Testis (tissue), 2 donors: ENCODE data around the gene ZCCHC7.

Source experiments
- POLR2A ChIP-seq: fragments of 450-650 bp; IDR thresholded peaks from one replicate; pipeline ENCODE4 v1.6.1; 2017; ENCODE audit warnings: antibody characterized with exemption, mild to moderate bottlenecking, moderate library complexity
- TF ChIP-seq, protein P1 (sequence below), 3 experiments: fragments of 450-650 bp in 2 of 3; fragments of 200-600 bp in 1 of 3; sonication (generic) in 1 of 3; IDR thresholded peaks; one replicate each; pipeline ENCODE4 v1.5.1; 2016 to 2019; ENCODE audit warnings: antibody characterized with exemption in 3 of 3, mild to moderate bottlenecking in 2 of 3, moderate library complexity in 1 of 3

DNA sequence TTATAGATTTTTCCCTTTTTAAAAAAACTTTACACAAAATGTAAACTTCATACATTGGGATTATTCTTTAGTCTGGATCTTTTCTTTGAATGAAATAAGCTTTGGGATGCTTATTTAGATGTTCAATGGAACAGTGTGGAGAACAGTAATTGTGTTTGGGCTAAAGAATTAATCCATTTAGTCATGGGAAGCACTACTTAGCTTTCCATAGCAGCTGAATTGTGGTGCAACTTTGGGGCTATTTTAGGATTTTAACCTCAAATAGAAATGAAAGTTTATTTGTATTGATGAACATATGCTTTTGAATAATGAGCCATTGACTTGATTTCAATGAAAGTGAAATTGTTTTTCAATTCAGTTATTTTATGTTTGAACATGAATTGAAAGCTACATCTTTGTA lies 72.4 kb downstream of the ZCCHC7 start:
- no peak for TF ChIP-seq POLR2A
- TF ChIP-seq, protein P1, sequence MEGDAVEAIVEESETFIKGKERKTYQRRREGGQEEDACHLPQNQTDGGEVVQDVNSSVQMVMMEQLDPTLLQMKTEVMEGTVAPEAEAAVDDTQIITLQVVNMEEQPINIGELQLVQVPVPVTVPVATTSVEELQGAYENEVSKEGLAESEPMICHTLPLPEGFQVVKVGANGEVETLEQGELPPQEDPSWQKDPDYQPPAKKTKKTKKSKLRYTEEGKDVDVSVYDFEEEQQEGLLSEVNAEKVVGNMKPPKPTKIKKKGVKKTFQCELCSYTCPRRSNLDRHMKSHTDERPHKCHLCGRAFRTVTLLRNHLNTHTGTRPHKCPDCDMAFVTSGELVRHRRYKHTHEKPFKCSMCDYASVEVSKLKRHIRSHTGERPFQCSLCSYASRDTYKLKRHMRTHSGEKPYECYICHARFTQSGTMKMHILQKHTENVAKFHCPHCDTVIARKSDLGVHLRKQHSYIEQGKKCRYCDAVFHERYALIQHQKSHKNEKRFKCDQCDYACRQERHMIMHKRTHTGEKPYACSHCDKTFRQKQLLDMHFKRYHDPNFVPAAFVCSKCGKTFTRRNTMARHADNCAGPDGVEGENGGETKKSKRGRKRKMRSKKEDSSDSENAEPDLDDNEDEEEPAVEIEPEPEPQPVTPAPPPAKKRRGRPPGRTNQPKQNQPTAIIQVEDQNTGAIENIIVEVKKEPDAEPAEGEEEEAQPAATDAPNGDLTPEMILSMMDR (IDR thresholded peaks at IDR 0.05) = no peak
